Neural progenitor cell (in vitro differentiated cells): ENCODE measurements around the gene FHAD1.

Experiments
- EZH2 ChIP-seq: fragments of 200-600 bp; sonication (generic); IDR thresholded peaks from 2 replicates; pipeline ENCODE4 v1.6.1; 2017; ENCODE audit warnings: antibody characterized with exemption, mild to moderate bottlenecking, moderate library complexity
- EZH2phosphoT487 ChIP-seq: fragments of 200-600 bp; sonication (generic); IDR thresholded peaks from 2 replicates; pipeline ENCODE4 v1.6.1; 2017; ENCODE audit warnings: antibody characterized with exemption
- TF ChIP-seq, protein P1 (sequence below): fragments of 200-600 bp; sonication (generic); IDR thresholded peaks from 2 replicates; pipeline ENCODE4 v1.5.1; 2017; ENCODE audit warnings: antibody characterized with exemption, mild to moderate bottlenecking

DNA sequence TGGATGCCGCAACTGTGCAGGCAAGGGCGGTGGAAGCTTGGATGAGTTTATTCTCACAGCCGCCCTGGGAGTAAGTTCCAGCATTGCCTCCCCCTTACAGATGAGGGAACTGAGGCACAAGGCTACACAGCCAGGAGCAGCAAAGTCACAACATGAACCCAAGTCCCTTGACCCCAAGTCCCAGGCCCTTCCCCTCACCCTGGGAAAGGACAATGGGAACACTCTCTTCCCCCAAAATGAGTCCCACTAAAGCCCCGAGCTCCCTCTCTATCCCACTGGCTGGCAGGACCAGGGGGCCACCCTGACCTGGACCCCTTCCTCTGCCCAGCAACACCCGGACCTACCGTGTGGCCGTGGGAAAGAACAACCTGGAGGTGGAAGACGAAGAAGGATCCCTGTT, 195.1 kb downstream of the FHAD1 start:
- TF ChIP-seq, protein P1, sequence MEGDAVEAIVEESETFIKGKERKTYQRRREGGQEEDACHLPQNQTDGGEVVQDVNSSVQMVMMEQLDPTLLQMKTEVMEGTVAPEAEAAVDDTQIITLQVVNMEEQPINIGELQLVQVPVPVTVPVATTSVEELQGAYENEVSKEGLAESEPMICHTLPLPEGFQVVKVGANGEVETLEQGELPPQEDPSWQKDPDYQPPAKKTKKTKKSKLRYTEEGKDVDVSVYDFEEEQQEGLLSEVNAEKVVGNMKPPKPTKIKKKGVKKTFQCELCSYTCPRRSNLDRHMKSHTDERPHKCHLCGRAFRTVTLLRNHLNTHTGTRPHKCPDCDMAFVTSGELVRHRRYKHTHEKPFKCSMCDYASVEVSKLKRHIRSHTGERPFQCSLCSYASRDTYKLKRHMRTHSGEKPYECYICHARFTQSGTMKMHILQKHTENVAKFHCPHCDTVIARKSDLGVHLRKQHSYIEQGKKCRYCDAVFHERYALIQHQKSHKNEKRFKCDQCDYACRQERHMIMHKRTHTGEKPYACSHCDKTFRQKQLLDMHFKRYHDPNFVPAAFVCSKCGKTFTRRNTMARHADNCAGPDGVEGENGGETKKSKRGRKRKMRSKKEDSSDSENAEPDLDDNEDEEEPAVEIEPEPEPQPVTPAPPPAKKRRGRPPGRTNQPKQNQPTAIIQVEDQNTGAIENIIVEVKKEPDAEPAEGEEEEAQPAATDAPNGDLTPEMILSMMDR = no peak
- no peak for TF ChIP-seq EZH2
- no peak for TF ChIP-seq EZH2phosphoT487
